IMR-90 (cell line): ENCODE data around the gene DCUN1D1. TPM values are rescaled to one million over a fixed set of nuclear protein-coding genes. Genes with fewer than 3 reads are reported as not detected.
A peak's percentile ranks its signal among the peaks of the same experiment; 100 is the strongest.

Experiments used
- ATAC-seq: fragments of 200-7000 bp; cut with Tn5 transposase; 2 replicates; pipeline ENCODE4 v1.9.1; 2020; ENCODE audit warnings: low read depth, mild to moderate bottlenecking, moderate library complexity
- BruUV-seq: library from RNA; stranded (reverse); fragments of 400-500 nt; replicated peaks from 2 replicates; lab custom pipeline; 2021; lab: Mats Ljungman, UMichigan
- CTCF ChIA-PET: fragments of 300-600 bp; formaldehyde crosslinking; extraction: SDS; loops from one replicate; lab custom pipeline; 2021; ENCODE audit warnings: antibody characterized with exemption; lab: Yijun Ruan, JAX
- POLR2A ChIA-PET: fragments of 300-600 bp; sonication (Branson Sonifier 250); formaldehyde crosslinking; loops from one replicate; lab custom pipeline; 2022; ENCODE audit warnings: antibody characterized with exemption; ENCODE audit not compliant: unreplicated experiment; lab: Charles Lee
- DNase-seq: peaks from one replicate; pipeline ENCODE4 v3.0.0; 2013
- H2AFZ ChIP-seq: replicated peaks from 2 replicates; pipeline ENCODE3; 2013; ENCODE audit warnings: low read length, mild to moderate bottlenecking; ENCODE audit not compliant: poor library complexity
- H2AK5ac ChIP-seq: 2 replicates; pipeline ENCODE4 v1.6.1; 2013; ENCODE audit warnings: low read depth, low read length, inconsistent platforms
- H2AK9ac ChIP-seq: replicated peaks from 2 replicates; pipeline ENCODE3; 2013; ENCODE audit warnings: mild to moderate bottlenecking, low read depth, low read length, moderate library complexity; ENCODE audit not compliant: poor library complexity
- H2BK120ac ChIP-seq: 2 replicates; pipeline ENCODE4 v1.6.1; 2013; ENCODE audit warnings: low read depth, low read length, inconsistent platforms
- H2BK15ac ChIP-seq: 3 replicates; pipeline ENCODE4 v1.6.1; 2013; ENCODE audit warnings: low read depth, low read length, inconsistent platforms
- H2BK20ac ChIP-seq: 2 replicates; pipeline ENCODE4 v1.6.1; 2013; ENCODE audit warnings: low read depth, mild to moderate bottlenecking, inconsistent platforms, low read length, moderate library complexity
- H2BK5ac ChIP-seq: 2 replicates; pipeline ENCODE4 v1.6.1; 2013; ENCODE audit warnings: mild to moderate bottlenecking, low read depth, low read length, inconsistent platforms; ENCODE audit not compliant: poor library complexity, severe bottlenecking
- H3K14ac ChIP-seq: replicated peaks from 2 replicates; pipeline ENCODE4 v1.6.1; 2013; ENCODE audit warnings: low read depth, low read length, inconsistent platforms
- H3K18ac ChIP-seq: 2 replicates; pipeline ENCODE4 v1.6.1; 2013; ENCODE audit warnings: low read depth, low read length, control low read depth
- H3K23ac ChIP-seq: 2 replicates; pipeline ENCODE4 v1.6.1; 2013; ENCODE audit warnings: low read depth, low read length, inconsistent platforms
- H3K27ac ChIP-seq: 2 replicates; pipeline ENCODE4 v1.5.1; 2013; ENCODE audit warnings: mild to moderate bottlenecking, control low read depth, low read length; ENCODE audit not compliant: insufficient read depth
- H3K27me3 ChIP-seq: 2 replicates; pipeline ENCODE4 v1.6.1; 2013; ENCODE audit warnings: low read length; ENCODE audit not compliant: control insufficient read depth, insufficient read depth
- H3K36me3 ChIP-seq: 2 replicates; pipeline ENCODE4 v1.6.1; 2013; ENCODE audit warnings: low read length, mixed read lengths; ENCODE audit not compliant: control insufficient read depth, insufficient read depth
- H3K4ac ChIP-seq: 2 replicates; pipeline ENCODE4 v1.6.1; 2013; ENCODE audit warnings: low read depth, low read length, inconsistent platforms
- H3K4me1 ChIP-seq: 2 replicates; pipeline ENCODE4 v1.6.1; 2013; ENCODE audit warnings: low read length, mixed read lengths; ENCODE audit not compliant: control insufficient read depth, insufficient read depth
- H3K4me2 ChIP-seq: 2 replicates; pipeline ENCODE4 v1.6.1; 2013; ENCODE audit warnings: low read depth, mild to moderate bottlenecking, control low read depth, low read length, moderate library complexity
- H3K4me3 ChIP-seq: 2 replicates; pipeline ENCODE4 v1.5.1; 2013; ENCODE audit warnings: low read depth, mild to moderate bottlenecking, control low read depth, low read length, moderate library complexity; ENCODE audit not compliant: insufficient read depth
- H3K56ac ChIP-seq: 2 replicates; pipeline ENCODE4 v1.6.1; 2013; ENCODE audit warnings: low read length, inconsistent platforms; ENCODE audit not compliant: insufficient read depth; ENCODE audit errors: extremely low read depth
- H3K79me1 ChIP-seq, 2 experiments: 2 replicates each; pipeline ENCODE4 v1.6.1; 2013; ENCODE audit warnings: low read length in 2 of 2, inconsistent platforms in 1 of 2, low read depth in 1 of 2
- H3K9ac ChIP-seq: 2 replicates; pipeline ENCODE4 v1.6.1; 2013; ENCODE audit warnings: low read depth, low read length, control low read depth
- H3K9me1 ChIP-seq: 2 replicates; pipeline ENCODE4 v1.6.1; 2013; ENCODE audit warnings: low read length, inconsistent platforms; ENCODE audit not compliant: insufficient read depth
- H3K9me3 ChIP-seq: 2 replicates; pipeline ENCODE4 v1.6.1; 2013; ENCODE audit warnings: low read length; ENCODE audit not compliant: control insufficient read depth, insufficient read depth
- H4K20me1 ChIP-seq: 2 replicates; pipeline ENCODE4 v1.6.1; 2013; ENCODE audit warnings: low read length, inconsistent platforms; ENCODE audit not compliant: insufficient read depth
- H4K5ac ChIP-seq: 2 replicates; pipeline ENCODE4 v1.6.1; 2013; ENCODE audit warnings: mild to moderate bottlenecking, low read depth, low read length, control low read depth
- H4K8ac ChIP-seq, 2 experiments: 2 replicates each; pipeline ENCODE4 v1.6.1; 2013; ENCODE audit warnings: low read depth in 2 of 2, low read length in 2 of 2, control low read depth in 1 of 2, inconsistent platforms in 1 of 2
- H4K91ac ChIP-seq: 2 replicates; pipeline ENCODE4 v1.6.1; 2013; ENCODE audit warnings: low read depth, low read length, inconsistent platforms; ENCODE audit not compliant: insufficient read depth
- BHLHE40 ChIP-seq: fragments of 150-350 bp; IDR thresholded peaks from 2 replicates; pipeline ENCODE4 v1.6.1; 2016; ENCODE audit warnings: mild to moderate bottlenecking, low read depth, low read length
- CHD1 ChIP-seq: IDR thresholded peaks from 2 replicates; pipeline ENCODE4 v1.6.1; 2012; ENCODE audit warnings: low read depth, low read length, improper control_type of control experiment
- CTCF ChIP-seq: conservative IDR thresholded peaks from 2 replicates; pipeline ENCODE4 v1.5.1; 2012; ENCODE audit warnings: mild to moderate bottlenecking, low read depth, low read length, improper control_type of control experiment
- ELK1 ChIP-seq: fragments of 150-350 bp; IDR thresholded peaks from 2 replicates; pipeline ENCODE4 v1.6.1; 2016; ENCODE audit warnings: low read depth, mild to moderate bottlenecking, low read length, moderate library complexity, borderline replicate concordance
- MAFK ChIP-seq: IDR thresholded peaks from 2 replicates; pipeline ENCODE4 v1.6.1; 2012; ENCODE audit warnings: low read depth, low read length, improper control_type of control experiment
- MAZ ChIP-seq: IDR thresholded peaks from 2 replicates; pipeline ENCODE4 v1.6.1; 2012; ENCODE audit warnings: low read depth, mild to moderate bottlenecking, low read length, improper control_type of control experiment, moderate library complexity, borderline replicate concordance
- MXI1 ChIP-seq: IDR thresholded peaks from 2 replicates; pipeline ENCODE4 v1.6.1; 2012; ENCODE audit warnings: low read depth, mild to moderate bottlenecking, low read length, moderate library complexity, borderline replicate concordance
- NFE2L2 ChIP-seq: fragments of 150-350 bp; IDR thresholded peaks from 2 replicates; pipeline ENCODE4 v1.6.1; 2016; ENCODE audit warnings: low read depth, mild to moderate bottlenecking, low read length
- POLR2A ChIP-seq: IDR thresholded peaks from 2 replicates; pipeline ENCODE4 v1.6.1; 2012; ENCODE audit warnings: mild to moderate bottlenecking, low read depth, low read length
- RAD21 ChIP-seq: IDR thresholded peaks from 2 replicates; pipeline ENCODE4 v1.6.1; 2012; ENCODE audit warnings: low read length, improper control_type of control experiment
- RCOR1 ChIP-seq: IDR thresholded peaks from 2 replicates; pipeline ENCODE4 v1.6.1; 2012; ENCODE audit warnings: mild to moderate bottlenecking, low read length, improper control_type of control experiment; ENCODE audit not compliant: insufficient replicate concordance
- RFX5 ChIP-seq: IDR thresholded peaks from 2 replicates; pipeline ENCODE4 v1.8.0; 2012; ENCODE audit warnings: low read depth, mild to moderate bottlenecking, low read length, moderate library complexity
- SMC3 ChIP-seq: fragments of 150-350 bp; IDR thresholded peaks from 2 replicates; pipeline ENCODE4 v1.6.1; 2016; ENCODE audit warnings: low read depth, mild to moderate bottlenecking, antibody characterized with exemption, low read length, moderate library complexity
- USF2 ChIP-seq: fragments of 150-350 bp; IDR thresholded peaks from 2 replicates; pipeline ENCODE4 v1.6.1; 2017; ENCODE audit warnings: mild to moderate bottlenecking, antibody characterized with exemption, low read length, low read depth
- WGBS, 2 experiments: methylation state at CpG; one replicate each; pipeline versions ENCODE4 v1.1.5 to v1.1.7; 2013; ENCODE audit warnings: missing lambda C conversion rate in 2 of 2; ENCODE audit not compliant: insufficient read length in 1 of 2; ENCODE audit errors: extremely low coverage in 2 of 2; 5-methylcytosine and 5-hydroxymethylcytosine counted together
- dilution Hi-C: fragments of 300-500 bp; cut with HindIII; formaldehyde crosslinking; loops from one replicate; pipeline ENCODE4 v1.14.3; 2018; ENCODE audit warnings: low sequenced_read_pairs; ENCODE audit not compliant: unreplicated experiment
- in situ Hi-C: fragments of 300-500 bp; cut with MboI; formaldehyde crosslinking; loops from 3 replicates; pipeline ENCODE4 v1.14.3; 2019; ENCODE audit warnings: low sequenced_read_pairs, inconsistent platforms, mixed read lengths
- intact Hi-C: fragments of 100-400 bp; cut with micrococcal nuclease; formaldehyde crosslinking; loops from 2 replicates; pipeline ENCODE4 v1.10.0; 2022
- polyA plus RNA-seq, 3 experiments: library from polyadenylated mRNA; depleted of rRNA; stranded (reverse); fragments of >200 nt; gene quantifications; 2 replicates each; pipeline ENCODE4 v1.2.3, GENCODE V29; 2012; ENCODE audit warnings: low replicate concordance in 1 of 3
- total RNA-seq: library from RNA; depleted of rRNA; stranded (reverse); fragments of >200 nt; gene quantifications from 2 replicates; pipeline ENCODE4 v1.2.3, GENCODE V29; 2012

DCUN1D1 gene
- total and polyA plus RNA-seq, 2 of the 4 experiments (the other 2 are of a cell fraction): 12.5 to 17.7 TPM

GRCh38 chr3:182967218-182968204, 12.8 kb downstream of the DCUN1D1 start:
- Histone ChIP-seq H3K27me3 (no peaks in the 10 kb centered on the region), H2BK20ac (no peak overlapping the region), H3K18ac (no peak overlapping the region), H3K4me1 (peaks cover 11% of the 10 kb centered on the region), H4K5ac (no peak overlapping the region), H3K4me3 (no peak overlapping the region), H3K23ac (0 out of 2 replicates have a peak overlapping the region, but pooled peaks have one; percentile 29), H2AK9ac (no peak overlapping the region), H3K9me1 (peaks cover 10% of the 10 kb centered on the region), H3K56ac (no peak overlapping the region), H4K8ac (no peak overlapping the region), H3K9me3 (no peaks in the 10 kb centered on the region), H2AK5ac (no peak overlapping the region), H3K36me3 (peaks cover 2% of the 10 kb centered on the region; the same call in 1 of the 2 replicates), H3K9ac (no peak overlapping the region), H2AFZ (no peak overlapping the region), H3K14ac (no peak overlapping the region), H3K79me1 (peaks cover 21 to 49% of the 10 kb centered on the region in 2 experiments), H3K4ac (no peak overlapping the region), H2BK15ac (no peak overlapping the region), H2BK5ac (no peak overlapping the region), H3K27ac (no peak overlapping the region), H4K91ac (no peak overlapping the region), H3K4me2 (no peak overlapping the region), H2BK120ac (no peak overlapping the region), H4K20me1 (peaks cover 6% of the 10 kb centered on the region)
- BruUV-seq: no TSS peak
- ATAC-seq (no peak), DNase-seq (no peak)
- dilution Hi-C loops: no loop called here
- intact Hi-C loops: no loop called here
- CTCF ChIA-PET: no interaction called here
- in situ Hi-C loops: no loop called here
- POLR2A ChIA-PET: no interaction called here
- no CpG with 5 or more reads among the region's 6 CpGs for WGBS, 2 experiments
- TF ChIP-seq MAZ (no peak), USF2 (no peak), SMC3 (no peak), MXI1 (no peak), BHLHE40 (no peak), RCOR1 (no peak), MAFK (no peak), RAD21 (no peak), POLR2A (no peak), ELK1 (no peak), CTCF (no peak), CHD1 (no peak), RFX5 (no peak), NFE2L2 (no peak)
